ENCODE results near the gene MMEL1.

The MMEL1 gene

GRCh38 chr1:2642560-2643413 lies 10.0 kb upstream of the MMEL1 start:
- DNase-seq, result peak; percentile 64 to 85

- no peak for DNase-seq
These were observed 9.3 kb upstream of the MMEL1 start for GRCh38 chr1:2642131-2642559.

- DNase-seq, result no peak
These were observed 8.7 kb upstream of the MMEL1 start for GRCh38 chr1:2641381-2642130.

- DNase-seq, result no peak
These were observed 7.8 kb upstream of the MMEL1 start for GRCh38 chr1:2640626-2641025.

GRCh38 chr1:2639607-2640521 lies 7.0 kb upstream of the MMEL1 start:
- no peak for DNase-seq

- no peak for DNase-seq
These were observed 6.4 kb upstream of the MMEL1 start for GRCh38 chr1:2639203-2639602.

GRCh38 chr1:2638466-2639115 lies 5.8 kb upstream of the MMEL1 start:
- no peak for DNase-seq

GRCh38 chr1:2637442-2638145 lies 4.8 kb upstream of the MMEL1 start:
- DNase-seq, result no peak

GRCh38 chr1:2636733-2637132 lies 3.9 kb upstream of the MMEL1 start:
- DNase-seq, result no peak

- DNase-seq, result no peak
These were observed 2.7 kb upstream of the MMEL1 start for GRCh38 chr1:2635361-2636010.

GRCh38 chr1:2633936-2634491 lies 1.2 kb upstream of the MMEL1 start:
- DNase-seq, result no peak

GRCh38 chr1:2633366-2633935 lies 635 bp upstream of the MMEL1 start:
- DNase-seq, result no peak

GRCh38 chr1:2632051-2632430 lies 775 bp downstream of the MMEL1 start:
- no peak for DNase-seq

GRCh38 chr1:2631136-2632050 lies 1.4 kb downstream of the MMEL1 start:
- no peak for DNase-seq

GRCh38 chr1:2630498-2631135 lies 2.2 kb downstream of the MMEL1 start:
- no peak for DNase-seq

- no peak for DNase-seq
These were observed 3.0 kb downstream of the MMEL1 start for GRCh38 chr1:2629627-2630497.

- DNase-seq, result no peak
These were observed 3.7 kb downstream of the MMEL1 start for GRCh38 chr1:2628933-2629626.

Measured in NCI-H524 (cell line).